Measurements from ENCODE around the gene TRPC4.

The TRPC4 gene

DNA sequence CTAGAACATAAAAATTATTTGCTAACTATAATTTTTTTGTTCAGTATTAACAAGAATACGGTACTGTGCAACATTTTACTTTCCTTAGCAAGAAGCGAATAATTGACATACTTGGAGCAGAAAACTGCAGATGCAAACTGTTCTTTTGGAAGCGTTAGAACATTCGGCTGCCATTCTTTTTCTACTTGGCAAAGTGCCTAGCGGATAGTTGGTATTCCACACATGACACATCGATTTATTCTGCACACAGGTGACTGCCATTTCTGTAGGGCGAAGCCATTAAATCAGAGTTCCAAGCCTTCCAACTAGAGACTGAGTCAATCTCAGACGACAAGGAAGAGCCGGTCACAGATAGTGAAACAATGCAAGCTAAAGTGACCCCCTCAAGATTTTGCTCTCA lies 117.4 kb downstream of the TRPC4 start:
- Histone ChIP-seq H3K4me2 (ENCODE audit: low read length) (no peak overlapping the region), H4K20me1 (ENCODE audit: insufficient read depth, low read length) (no peaks in the 10 kb centered on the region), H3K4me3 (ENCODE audit: low read length) (no peak overlapping the region), H3K27ac (ENCODE audit: low read length) (no peak overlapping the region), H3K9ac (ENCODE audit: low read length) (no peak overlapping the region), H3K9me3 (ENCODE audit: insufficient read depth, low read length) (0 out of 2 replicates have a peak, but pooled peaks cover 4% of the 10 kb centered on the region), H3K79me2 (ENCODE audit: low read length) (no peaks in the 10 kb centered on the region), H2AFZ (ENCODE audit: low read depth, low read length) (no peak overlapping the region), H3K36me3 (replicated peaks; ENCODE audit: low read depth, low read length) (no peaks in the 10 kb centered on the region), H3K4me1 (ENCODE audit: low read length) (peaks cover 8% of the 10 kb centered on the region), H3K27me3 (ENCODE audit: low read depth, low read length) (no peaks in the 10 kb centered on the region)
- no peak for TF ChIP-seq EZH2phosphoT487 (IDR thresholded peaks at IDR 0.05; ENCODE audit: low read depth)
- TF ChIP-seq, protein P1, sequence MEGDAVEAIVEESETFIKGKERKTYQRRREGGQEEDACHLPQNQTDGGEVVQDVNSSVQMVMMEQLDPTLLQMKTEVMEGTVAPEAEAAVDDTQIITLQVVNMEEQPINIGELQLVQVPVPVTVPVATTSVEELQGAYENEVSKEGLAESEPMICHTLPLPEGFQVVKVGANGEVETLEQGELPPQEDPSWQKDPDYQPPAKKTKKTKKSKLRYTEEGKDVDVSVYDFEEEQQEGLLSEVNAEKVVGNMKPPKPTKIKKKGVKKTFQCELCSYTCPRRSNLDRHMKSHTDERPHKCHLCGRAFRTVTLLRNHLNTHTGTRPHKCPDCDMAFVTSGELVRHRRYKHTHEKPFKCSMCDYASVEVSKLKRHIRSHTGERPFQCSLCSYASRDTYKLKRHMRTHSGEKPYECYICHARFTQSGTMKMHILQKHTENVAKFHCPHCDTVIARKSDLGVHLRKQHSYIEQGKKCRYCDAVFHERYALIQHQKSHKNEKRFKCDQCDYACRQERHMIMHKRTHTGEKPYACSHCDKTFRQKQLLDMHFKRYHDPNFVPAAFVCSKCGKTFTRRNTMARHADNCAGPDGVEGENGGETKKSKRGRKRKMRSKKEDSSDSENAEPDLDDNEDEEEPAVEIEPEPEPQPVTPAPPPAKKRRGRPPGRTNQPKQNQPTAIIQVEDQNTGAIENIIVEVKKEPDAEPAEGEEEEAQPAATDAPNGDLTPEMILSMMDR (IDR thresholded peaks at IDR 0.05; ENCODE audit: low read depth, low read length) = no peak

DNA sequence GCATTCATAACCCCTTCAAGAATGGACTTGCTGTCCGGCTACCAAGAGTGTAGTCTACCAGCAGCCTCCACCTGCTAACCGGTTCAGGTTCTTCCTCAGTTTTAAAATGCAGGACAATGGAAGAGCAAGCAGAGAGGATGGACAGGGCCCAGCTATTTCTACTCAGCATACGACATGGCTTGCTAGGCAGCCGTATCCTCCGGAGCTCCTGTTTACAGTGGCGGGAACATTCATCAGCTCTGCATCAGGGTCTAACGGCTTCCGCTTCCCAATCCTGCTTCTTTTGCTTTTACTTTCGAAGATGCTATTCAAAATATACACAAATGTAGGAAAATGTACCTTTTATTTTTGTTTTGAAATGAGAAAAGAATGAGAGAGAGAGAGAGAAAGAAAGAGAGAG lies 118.5 kb downstream of the TRPC4 start:
- Histone ChIP-seq H3K9me3 (ENCODE audit: insufficient read depth, low read length) (0 out of 2 replicates have a peak, but pooled peaks cover 4% of the 10 kb centered on the region), H4K20me1 (ENCODE audit: insufficient read depth, low read length) (no peaks in the 10 kb centered on the region), H2AFZ (ENCODE audit: low read depth, low read length) (no peak overlapping the region), H3K27ac (ENCODE audit: low read length) (no peak overlapping the region), H3K4me3 (ENCODE audit: low read length) (no peak overlapping the region), H3K4me2 (ENCODE audit: low read length) (no peak overlapping the region), H3K9ac (ENCODE audit: low read length) (no peak overlapping the region), H3K4me1 (ENCODE audit: low read length) (peaks cover 11% of the 10 kb centered on the region), H3K36me3 (replicated peaks; ENCODE audit: low read depth, low read length) (no peaks in the 10 kb centered on the region), H3K79me2 (ENCODE audit: low read length) (no peaks in the 10 kb centered on the region), H3K27me3 (ENCODE audit: low read depth, low read length) (no peaks in the 10 kb centered on the region)
- no peak for TF ChIP-seq EZH2phosphoT487 (IDR thresholded peaks at IDR 0.05; ENCODE audit: low read depth)
- TF ChIP-seq, protein P1 (IDR thresholded peaks at IDR 0.05; ENCODE audit: low read depth, low read length) = no peak

DNA sequence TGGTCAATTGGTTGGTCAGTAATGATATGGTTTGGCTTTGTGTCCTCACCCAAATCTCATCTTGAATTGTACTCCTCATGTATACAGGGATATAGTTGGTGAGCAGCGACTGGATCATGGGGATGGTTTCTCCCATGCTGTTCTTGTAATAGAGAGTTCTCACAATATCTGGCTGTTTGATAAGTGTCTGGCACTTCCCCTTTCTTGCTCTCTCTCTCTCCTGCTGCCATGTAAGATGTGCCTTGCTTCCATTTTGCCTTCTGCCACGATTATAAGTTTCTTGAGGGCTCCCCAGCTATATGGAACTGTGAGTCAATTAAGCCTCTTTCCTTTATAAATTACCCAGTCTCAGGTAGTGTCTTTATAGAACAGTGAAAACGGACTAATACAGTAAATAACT lies 120.7 kb downstream of the TRPC4 start:
- Histone ChIP-seq H3K4me1 (ENCODE audit: low read length) (peaks cover 8% of the 10 kb centered on the region), H3K4me3 (ENCODE audit: low read length) (no peak overlapping the region), H3K79me2 (ENCODE audit: low read length) (no peaks in the 10 kb centered on the region), H4K20me1 (ENCODE audit: insufficient read depth, low read length) (no peaks in the 10 kb centered on the region), H3K27ac (ENCODE audit: low read length) (no peak overlapping the region), H2AFZ (ENCODE audit: low read depth, low read length) (no peak overlapping the region), H3K9ac (ENCODE audit: low read length) (no peak overlapping the region), H3K27me3 (ENCODE audit: low read depth, low read length) (no peaks in the 10 kb centered on the region), H3K36me3 (replicated peaks; ENCODE audit: low read depth, low read length) (no peaks in the 10 kb centered on the region), H3K4me2 (ENCODE audit: low read length) (no peak overlapping the region), H3K9me3 (ENCODE audit: insufficient read depth, low read length) (0 out of 2 replicates have a peak, but pooled peaks cover 4% of the 10 kb centered on the region)
- TF ChIP-seq, protein P1 (IDR thresholded peaks at IDR 0.05; ENCODE audit: low read depth, low read length) = no peak
- no peak for TF ChIP-seq EZH2phosphoT487 (IDR thresholded peaks at IDR 0.05; ENCODE audit: low read depth)

DNA sequence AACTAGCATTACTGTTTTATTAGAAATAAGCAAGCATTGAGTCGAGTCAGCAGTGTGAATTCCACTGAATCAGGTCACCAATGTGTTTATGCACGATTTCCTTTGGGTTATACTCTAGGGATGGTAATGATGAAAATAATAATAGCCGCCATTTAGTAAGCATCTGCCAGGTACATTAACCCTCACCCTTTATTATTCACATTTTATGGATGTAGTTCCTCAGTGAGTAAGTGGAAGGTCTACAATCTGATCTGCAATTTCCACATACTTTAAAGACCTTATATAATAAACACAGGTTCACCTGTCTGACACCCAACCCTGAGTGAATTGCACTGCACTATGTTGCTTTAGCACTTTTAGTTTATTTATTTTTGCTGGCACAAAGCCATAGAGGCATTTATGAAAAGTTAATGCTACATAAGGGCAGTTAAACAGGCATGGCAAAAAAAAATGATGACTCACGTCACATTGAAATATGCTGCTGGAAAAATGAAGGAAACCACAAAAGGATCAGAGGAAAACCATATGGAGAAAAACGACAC lies 122.4 kb downstream of the TRPC4 start:
- Histone ChIP-seq H4K20me1 (ENCODE audit: insufficient read depth, low read length) (no peaks in the 10 kb centered on the region), H3K27ac (ENCODE audit: low read length) (no peak overlapping the region), H3K9ac (ENCODE audit: low read length) (no peak overlapping the region), H3K4me2 (ENCODE audit: low read length) (no peak overlapping the region), H3K4me3 (ENCODE audit: low read length) (no peak overlapping the region), H3K79me2 (ENCODE audit: low read length) (no peaks in the 10 kb centered on the region), H3K4me1 (ENCODE audit: low read length) (peaks cover 3% of the 10 kb centered on the region; the same call in 1 of the 2 replicates), H3K36me3 (replicated peaks; ENCODE audit: low read depth, low read length) (no peaks in the 10 kb centered on the region), H3K9me3 (ENCODE audit: insufficient read depth, low read length) (0 out of 2 replicates have a peak, but pooled peaks cover 4% of the 10 kb centered on the region), H3K27me3 (ENCODE audit: low read depth, low read length) (no peaks in the 10 kb centered on the region), H2AFZ (ENCODE audit: low read depth, low read length) (no peak overlapping the region)
- TF ChIP-seq, protein P1 (IDR thresholded peaks at IDR 0.05; ENCODE audit: low read depth, low read length) = no peak
- no peak for TF ChIP-seq EZH2phosphoT487 (IDR thresholded peaks at IDR 0.05; ENCODE audit: low read depth)

Data from OCI-LY3 (cell line).